Activated naive CD4-positive, alpha-beta T cell treated with anti-CD3 and anti-CD28 coated beads, Interleukin-2, amount 50 U/mL, for 16 hours (primary cell): ENCODE results near the gene BCAP29.

ENCODE experiments used
- DNase-seq: peaks from one replicate; pipeline ENCODE4 v3.0.0-alpha.2; 2020

BCAP29 gene

GRCh38 chr7:107584716-107585115 is 4.7 kb downstream of the BCAP29 start:
- no peak for DNase-seq

DNA sequence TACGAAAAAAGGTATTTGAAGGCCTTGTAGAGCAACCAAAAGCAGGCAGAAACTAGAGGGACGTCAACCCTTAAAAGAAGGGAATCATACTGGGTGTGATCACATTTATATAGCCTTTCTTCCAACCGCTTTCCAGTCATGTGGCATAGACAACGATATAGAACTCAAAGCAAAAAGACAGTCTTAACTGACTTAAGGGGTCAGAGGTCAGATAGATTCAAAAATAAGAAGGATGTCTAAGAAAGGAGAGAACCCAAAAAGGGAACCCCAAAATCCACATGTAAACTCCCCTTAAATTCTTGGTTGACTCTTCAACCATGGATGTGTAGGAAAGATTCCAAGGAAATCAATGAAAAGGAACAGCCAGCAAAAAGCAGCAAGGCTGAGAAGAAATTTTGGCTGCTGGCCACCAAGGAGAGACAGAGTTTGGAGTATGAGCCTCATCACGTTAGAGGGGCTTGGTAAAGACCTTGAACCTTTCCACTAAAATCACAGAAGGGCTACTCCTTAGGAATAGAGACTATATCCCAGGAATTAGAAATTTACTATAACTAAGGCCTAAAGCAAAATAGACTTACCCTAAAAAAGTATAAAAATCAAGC is 8.6 kb downstream of the BCAP29 start:
- no peak for DNase-seq

DNA sequence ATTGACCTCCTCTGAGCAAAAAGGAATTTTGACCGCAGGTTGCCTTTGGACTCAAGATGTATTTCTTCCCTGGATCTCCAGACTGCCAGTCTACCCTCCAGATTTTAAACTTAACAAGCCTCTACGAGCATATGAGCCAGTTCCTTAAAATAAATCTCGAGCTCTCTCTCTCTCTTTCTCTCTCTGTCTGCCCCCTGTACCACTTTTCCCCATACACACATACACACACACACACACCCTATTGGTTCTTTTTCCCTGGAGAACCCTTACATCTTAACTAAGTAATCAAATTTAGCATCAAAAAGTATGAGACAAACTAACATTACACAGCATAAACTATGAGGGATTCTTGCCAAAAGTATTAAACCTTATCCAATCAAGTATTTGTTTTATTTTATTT is 11.4 kb downstream of the BCAP29 start:
- no peak for DNase-seq

- DNase-seq, result no peak
Measured at GRCh38 chr7:107592361-107593024, 12.4 kb downstream of the BCAP29 start.

DNA sequence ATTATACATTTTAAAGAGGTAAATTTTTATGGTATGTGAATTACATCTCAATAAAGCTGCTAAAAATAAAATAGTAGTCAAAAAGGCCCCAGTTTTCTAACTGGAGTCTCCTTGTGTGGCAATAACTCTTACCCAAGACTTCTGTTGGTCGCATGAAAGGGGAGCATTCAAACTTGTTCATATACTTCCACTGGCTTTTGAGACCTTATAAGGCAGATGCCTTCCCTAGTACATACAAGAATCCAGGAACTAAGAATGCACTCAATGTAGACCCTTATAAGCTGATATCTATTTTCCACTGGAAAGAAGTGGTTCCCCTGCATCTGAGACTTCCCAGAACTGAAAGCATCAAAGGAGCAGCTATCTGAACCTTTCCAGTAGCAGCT is 13.0 kb downstream of the BCAP29 start:
- no peak for DNase-seq

GRCh38 chr7:107594961-107595737 is 15.1 kb downstream of the BCAP29 start:
- DNase-seq, result no peak

GRCh38 chr7:107596881-107597581 is 17.0 kb downstream of the BCAP29 start:
- DNase-seq, result no peak

DNA sequence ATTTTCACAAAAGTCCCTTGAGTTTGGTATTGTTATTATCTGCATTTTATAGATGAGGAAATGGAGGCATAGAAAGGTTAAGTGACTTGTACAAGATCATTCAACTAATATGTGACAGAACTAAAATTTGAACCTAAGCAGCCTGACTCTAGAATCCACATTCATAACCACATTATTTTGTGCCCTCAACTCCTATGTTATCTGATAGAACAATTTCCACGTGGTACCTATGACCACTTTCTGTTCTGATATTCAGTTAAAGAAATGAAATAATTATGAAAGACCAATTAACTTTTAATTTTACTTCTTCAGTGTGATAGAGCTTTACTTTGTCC is 17.5 kb downstream of the BCAP29 start:
- no peak for DNase-seq

DNA sequence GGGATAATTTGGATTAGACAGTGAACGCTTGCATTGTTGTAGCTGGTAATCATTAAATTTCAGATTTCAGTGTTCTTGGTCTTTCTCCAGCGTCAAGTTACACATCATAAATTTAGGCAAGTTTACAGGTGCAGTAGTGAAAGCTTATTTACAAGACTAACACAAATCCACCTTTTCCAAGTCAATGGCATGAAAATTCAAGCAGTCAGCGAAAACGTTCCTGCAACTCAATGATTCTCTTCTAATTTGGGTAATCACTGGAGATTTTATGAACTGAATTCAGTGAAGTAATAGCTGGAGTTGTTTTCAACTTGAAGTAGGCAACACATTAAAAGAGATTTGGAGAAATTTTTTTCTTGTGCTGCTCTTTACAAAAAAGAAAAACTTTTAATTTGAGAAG is 17.9 kb downstream of the BCAP29 start:
- no peak for DNase-seq

DNA sequence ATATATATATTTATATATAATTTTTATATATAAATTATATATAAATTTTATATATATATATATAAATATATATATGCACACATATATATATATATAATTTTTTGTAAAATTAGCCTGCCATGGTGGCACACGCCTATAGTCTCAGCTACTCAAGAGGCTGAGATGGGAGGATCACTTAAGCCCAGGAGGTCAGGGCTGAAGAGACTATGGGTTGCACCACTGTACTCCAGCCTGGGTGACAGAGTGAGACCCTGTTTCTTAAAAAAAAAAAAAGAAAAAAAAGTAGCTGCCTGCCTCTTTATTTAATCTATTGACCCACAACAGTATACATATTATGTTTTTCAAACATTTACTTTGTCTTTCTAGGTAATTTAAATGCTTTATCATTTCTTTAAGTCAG is 19.2 kb downstream of the BCAP29 start:
- no peak for DNase-seq

GRCh38 chr7:107600816-107601215 is 20.8 kb downstream of the BCAP29 start:
- no peak for DNase-seq

- DNase-seq, result no peak
Measured at GRCh38 chr7:107605218-107605815, 25.3 kb downstream of the BCAP29 start.

- DNase-seq, result no peak
Measured at GRCh38 chr7:107606303-107606702, 26.3 kb downstream of the BCAP29 start.

DNA sequence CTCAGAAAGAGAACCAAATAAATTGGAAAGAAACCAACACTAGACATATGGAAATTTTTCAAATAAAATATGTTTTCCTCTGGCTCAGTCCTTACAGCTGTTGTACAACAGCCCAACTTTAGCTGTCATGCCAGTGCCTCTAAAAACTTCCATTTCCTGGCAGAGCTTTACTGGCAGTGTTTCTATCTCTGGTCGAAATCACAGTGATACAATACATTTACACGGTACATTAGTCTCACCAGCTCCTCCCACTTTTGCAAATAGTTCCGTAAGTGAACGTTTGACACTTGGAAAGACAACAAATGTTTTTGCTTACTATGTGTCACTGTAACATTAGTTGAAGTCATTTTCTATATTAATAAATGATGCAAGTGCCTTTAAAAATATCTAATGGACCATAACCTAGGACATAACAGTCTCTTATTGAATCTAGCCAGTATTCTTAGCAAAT is 29.8 kb downstream of the BCAP29 start:
- no peak for DNase-seq

DNA sequence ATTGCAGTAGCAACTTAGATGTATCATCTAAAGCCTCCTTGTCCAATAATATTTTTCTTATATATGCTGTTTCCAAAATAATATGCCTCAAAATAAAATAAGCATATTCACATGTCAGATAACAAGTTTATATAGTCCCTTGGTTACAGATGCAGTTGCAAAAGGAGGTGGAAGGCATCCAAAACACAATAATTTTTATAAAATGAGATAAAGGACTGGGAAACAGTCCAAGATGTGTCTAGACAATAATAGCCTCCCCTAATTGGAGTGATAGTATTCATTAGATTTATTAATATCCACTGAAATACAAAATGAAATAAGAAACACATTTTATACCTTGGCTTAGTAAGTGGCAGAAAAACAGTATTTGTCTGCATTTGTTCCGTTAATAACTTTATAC is 30.3 kb downstream of the BCAP29 start:
- DNase-seq, result no peak

GRCh38 chr7:107613439-107613838 is 33.4 kb downstream of the BCAP29 start:
- DNase-seq, result no peak

GRCh38 chr7:107613948-107614347 is 33.9 kb downstream of the BCAP29 start:
- no peak for DNase-seq

GRCh38 chr7:107614425-107614824 is 34.4 kb downstream of the BCAP29 start:
- no peak for DNase-seq

DNA sequence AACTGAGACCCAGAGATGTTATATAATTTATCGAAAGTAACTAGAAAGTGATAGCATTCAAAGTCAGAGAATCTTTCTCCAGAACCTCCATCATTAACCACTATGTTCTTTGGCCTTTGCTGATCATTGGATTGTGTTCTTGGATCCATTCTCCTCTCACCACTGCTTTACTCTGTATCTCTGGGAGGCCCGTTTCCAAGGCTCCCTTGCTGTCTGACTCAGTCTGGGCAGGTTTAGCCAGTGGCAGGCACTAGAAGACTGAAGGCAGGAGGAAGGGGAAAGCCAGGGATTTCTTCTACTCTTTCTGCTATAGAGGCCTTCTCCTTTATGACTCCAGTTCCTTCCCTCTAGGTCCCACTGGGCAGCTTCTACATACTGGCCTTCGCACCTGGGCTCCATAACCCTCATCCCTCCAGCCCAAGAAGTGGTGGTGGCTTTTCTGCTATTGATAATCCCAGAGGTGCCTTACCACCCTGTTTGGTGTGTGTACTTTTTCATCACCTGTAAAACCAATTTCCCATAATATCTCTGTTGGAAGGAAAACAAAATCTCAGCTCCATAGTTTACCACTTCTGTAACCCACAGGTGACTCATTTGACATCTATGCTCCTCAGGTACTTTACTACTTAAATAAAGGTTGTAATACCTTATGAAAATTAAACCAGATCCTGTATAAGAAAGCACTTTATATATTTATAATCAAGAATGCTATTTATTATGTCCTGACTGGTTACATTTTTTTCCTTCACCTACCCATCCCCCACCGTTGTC is 36.0 kb downstream of the BCAP29 start:
- DNase-seq, result no peak

DNA sequence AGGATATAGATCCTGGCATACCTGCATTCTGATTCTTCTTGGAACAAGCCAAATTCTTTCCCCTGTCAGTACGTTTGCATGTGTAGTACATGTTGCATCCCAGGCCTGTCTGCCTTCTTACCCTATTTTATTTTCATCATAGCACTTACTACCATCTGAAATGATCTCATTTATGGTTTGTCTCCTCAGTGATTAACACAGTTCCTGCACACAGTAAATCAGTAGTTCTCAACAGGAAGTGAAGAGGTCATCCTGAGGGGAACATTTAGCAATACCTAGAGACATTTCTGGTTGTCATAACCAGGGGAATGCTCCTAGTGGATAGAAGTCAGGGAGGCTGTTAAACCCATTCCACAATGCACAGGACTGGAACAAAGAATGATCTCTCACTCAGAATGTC is 42.4 kb downstream of the BCAP29 start:
- no peak for DNase-seq

DNA sequence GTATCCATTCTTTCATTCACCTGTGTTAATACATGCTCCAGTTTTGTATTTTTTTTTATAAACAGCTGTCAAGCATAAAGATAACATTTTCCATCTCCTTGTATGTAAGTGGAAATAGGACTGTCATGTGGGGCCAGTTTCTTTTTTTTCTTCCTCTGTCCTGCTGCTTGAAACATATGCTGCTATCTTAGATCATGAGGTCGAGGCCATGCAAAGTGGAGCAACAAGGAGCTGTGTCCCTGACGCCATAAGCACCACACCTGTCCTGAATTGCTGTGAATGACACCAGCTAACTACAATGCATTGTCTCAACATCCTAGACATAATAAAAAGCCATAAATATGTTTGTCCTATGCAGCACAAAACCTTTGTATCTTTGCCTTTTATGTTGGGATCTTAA is 42.8 kb downstream of the BCAP29 start:
- no peak for DNase-seq

DNA sequence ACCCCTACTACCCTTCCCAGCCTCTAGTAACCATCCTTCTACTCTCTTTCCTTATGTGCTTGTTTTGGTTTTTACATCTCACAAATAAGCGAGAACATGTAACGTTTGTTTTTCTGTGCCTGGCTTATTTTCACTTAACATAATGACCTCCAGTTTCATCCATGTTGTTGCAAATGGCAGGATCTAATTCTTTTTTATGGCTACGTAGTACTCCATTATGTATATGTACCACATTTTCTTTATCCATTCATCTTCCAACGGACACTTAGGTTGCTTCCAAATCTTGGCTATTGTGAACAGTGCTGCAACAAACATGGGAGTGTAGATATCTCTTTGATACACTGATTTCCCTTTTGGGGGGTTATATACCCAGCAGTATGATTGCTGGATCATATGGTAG is 47.0 kb downstream of the BCAP29 start:
- DNase-seq, result no peak
